CD4-positive, alpha-beta T cell treated with Interleukin-12 subunit alpha and Interleukin-12 subunit beta, for 1 hour (primary cell): Measurements from ENCODE around the gene PTPRCAP.
A peak's percentile ranks its signal among the peaks of the same experiment; 100 is the strongest.
"Not testable (repeated sequence)": the region's sequence is repeated elsewhere in the genome, so short reads cannot be mapped to it uniquely, and the experiment has no call there.

ENCODE experiments used
- DNase-seq: peaks from one replicate; pipeline ENCODE4 v3.0.0-alpha.2; 2020

The PTPRCAP gene

DNA sequence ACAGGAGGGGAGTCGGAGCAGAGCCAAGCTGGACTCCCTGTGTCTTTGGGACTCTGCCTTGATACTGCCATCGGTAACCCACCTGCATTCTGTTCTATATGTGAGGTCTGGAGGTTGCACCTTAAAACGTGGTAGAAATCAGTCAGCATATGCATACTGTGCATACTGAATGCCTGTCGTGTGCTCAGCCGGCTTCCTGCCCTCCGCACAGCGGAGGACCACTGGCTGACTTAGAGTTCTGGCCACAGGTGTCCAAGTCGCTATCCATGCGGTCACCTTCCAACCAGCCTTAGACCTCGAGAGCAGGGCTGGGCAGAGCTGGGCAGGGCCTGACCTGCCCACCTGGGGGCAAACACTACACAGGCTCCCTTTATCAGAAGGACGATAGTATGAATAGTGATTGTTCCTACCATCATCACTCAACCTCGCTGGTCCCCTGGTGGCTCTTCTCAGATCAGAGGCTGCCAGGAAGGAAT, 29.8 kb downstream of the PTPRCAP start:
- no peak for DNase-seq

DNA sequence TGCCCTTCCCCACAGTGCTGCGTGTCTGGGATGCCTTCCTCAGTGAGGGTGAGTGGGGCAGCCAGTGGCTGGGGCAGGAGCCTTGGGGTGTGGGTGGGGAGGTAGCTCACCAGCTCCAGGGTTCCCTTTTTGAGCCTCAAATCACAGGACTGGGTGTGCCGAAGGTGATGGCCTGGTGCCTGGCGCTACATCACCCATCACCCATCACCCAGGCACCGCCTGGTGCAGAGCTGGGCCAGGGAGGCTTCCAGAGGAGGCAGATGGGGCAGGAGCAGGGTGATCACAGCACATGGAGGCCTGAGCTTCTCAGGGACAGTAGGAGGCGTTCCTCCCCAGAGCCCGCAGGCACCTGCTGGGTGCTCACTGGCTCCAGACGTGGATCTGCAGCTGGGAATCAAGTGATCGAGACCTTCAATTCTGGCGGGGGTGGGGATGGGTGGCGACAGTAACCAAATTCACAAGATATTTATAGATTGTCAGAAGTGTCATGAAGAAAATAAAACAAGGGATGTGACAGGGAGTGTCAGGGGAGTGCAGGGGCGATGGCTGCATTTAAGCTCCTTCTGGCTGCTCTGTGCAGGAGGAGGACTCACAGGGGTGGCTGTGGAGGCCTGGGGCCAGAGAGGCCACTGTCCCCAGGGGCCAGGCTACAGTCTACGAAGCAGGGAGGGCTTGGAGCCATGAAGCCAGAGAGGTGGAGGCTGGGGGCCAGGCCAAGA, 30.4 kb downstream of the PTPRCAP start:
- DNase-seq: no peak

DNA sequence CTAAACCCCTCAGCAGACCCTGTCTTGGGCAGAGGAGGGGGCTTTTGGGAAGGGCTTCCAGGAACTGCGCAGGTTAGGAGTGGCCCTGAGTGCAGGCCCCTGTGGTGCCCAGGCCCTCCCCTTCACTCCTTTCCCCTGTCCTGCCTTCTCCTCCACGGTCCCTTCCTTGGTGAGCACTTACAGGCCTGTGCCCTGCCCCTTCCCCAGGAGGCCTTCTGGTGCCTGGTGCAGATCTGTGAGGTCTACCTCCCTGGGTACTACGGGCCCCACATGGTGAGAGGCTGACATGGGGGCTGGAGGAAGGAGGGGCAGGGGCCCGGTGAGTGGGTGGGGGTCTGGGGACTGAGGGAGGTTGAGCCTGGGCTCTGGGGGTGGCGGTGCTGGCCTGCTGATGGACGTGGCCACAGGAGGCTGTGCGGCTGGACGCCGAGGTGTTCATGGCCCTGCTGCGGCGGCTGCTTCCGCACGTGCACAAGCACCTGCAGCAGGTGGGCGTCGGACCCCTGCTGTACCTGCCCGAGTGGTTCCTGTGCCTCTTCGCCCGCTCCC, 31.0 kb downstream of the PTPRCAP start:
- no peak for DNase-seq

DNA sequence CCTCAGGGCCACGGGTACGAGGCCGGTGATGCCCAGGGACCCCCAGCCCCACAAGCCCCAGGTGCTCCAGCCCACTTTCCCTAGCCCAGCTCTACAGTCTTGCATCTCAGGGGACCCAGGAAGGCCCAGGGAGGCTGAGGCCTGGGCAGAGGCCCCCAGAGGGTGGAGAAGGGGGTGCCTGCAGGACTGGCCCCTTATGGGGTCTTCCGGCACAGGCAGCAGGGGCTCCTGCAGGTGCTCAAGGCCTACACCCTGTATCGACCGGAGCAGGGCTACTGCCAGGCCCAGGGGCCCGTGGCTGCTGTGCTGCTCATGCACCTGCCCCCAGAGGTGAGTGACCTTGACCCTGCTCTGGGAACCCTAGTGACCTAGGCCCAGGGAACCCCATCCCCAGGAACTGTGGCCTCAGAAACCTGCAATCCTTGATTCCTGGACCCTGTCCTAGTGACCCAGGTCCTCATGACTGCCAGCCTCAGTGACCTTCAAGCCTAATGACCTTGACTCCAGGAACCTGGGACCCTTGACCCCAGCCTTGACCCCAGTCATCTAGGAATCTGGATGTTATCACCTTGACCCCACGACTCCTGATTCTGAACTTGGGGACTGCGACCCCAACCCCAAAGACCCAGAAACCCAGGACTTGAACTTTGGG, 31.7 kb downstream of the PTPRCAP start:
- no peak for DNase-seq

DNA sequence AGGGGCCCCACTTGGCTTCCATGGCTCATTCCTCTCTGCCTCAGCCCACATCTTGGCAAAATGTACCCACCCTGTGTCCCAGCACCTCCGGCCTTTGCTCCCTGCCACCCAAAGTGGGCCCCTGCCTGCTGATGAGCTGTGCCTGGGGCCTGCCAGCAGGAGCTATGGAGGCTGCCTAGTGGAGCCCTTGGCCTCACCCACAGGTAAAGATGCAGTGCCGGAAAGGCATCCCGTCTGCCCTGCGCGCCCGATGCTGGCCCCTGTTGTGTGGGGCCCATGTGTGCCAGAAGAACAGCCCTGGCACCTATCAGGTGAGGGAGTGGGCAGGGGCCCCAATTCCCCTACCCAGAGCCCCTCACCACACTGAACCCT, 32.3 kb downstream of the PTPRCAP start:
- no peak for DNase-seq

DNA sequence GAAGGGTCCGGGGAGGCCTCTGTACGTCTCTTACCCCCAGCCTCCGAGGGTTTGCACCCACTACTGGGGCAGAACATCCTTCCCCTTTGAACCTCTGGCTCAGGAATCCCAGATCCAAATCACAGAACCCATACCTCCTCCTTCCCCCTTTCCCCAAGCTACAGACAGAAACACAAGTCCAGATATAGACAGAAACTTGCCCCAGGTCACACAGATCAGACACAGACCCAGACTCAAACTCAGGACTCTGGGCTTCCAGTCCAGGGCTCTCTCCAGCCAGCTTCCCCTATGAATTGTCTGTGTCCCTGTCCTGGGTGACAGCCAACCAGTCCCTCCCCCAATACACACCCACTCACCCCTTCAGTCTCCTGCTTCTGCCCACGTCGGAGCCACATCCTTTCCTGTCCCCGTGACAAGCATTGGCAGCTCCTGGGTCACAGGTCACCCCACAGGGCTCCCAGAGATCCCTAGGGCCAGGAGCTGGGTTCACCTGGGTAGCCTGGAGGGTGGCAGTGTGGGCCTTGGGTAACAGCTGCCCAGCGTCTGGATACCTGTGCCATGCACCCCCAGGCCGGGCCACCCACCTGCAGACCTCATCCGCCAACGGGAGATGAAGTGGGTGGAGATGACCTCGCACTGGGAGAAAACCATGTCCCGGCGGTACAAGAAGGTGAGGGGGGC, 32.8 kb downstream of the PTPRCAP start:
- peak; percentile 66 for DNase-seq

DNA sequence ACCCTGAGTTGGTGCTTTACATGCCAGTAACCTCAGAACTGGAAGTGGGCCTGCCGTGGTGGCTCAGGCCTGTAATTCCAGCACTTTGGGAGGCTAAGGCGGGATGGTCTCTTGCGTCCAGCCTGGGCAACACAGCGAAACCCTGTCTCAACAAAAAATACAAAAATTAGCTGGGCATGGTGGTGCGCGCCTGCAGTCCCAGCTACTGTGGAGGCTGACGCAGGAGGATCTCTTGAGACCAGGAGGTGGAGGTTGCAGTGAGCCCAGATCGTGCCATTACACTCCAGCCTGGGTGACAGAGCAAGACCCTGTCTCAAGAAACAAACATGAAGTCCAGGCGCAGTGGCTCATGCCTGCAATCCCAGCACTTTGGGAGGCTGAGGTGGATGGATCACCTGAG, 34.4 kb downstream of the PTPRCAP start:
- not testable (repeated sequence) for DNase-seq

DNA sequence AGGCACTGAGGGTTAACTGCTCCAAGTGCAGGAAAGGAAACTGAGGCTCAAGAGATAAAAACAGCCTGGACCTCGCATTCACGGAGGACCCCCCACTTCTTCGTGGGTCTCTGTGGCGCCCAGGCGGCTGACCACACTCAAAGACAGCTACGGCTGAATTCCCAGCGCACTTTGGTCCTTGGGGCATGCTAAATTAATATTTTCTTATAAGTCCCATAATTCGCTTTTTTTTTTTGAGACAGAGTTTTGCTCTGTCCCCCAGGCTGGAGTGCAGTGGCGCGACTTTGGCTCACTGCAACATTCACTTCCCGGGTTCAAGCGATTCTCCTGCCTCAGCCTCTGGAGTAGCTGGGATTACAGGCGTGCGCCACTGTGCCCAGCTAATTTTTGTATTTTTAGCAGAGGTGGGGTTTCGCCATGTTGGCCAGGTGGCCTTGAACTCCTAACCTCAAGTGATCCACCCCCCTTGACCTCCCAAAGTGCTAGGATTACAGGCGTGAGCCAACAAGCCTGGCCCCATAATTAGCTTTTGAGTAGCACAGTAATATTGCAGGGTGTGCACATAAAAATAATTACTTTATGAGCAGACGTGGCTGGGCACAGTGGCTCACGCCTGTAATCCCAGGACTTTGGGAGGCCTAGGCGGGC, 35.2 kb downstream of the PTPRCAP start:
- not testable (repeated sequence) for DNase-seq

DNA sequence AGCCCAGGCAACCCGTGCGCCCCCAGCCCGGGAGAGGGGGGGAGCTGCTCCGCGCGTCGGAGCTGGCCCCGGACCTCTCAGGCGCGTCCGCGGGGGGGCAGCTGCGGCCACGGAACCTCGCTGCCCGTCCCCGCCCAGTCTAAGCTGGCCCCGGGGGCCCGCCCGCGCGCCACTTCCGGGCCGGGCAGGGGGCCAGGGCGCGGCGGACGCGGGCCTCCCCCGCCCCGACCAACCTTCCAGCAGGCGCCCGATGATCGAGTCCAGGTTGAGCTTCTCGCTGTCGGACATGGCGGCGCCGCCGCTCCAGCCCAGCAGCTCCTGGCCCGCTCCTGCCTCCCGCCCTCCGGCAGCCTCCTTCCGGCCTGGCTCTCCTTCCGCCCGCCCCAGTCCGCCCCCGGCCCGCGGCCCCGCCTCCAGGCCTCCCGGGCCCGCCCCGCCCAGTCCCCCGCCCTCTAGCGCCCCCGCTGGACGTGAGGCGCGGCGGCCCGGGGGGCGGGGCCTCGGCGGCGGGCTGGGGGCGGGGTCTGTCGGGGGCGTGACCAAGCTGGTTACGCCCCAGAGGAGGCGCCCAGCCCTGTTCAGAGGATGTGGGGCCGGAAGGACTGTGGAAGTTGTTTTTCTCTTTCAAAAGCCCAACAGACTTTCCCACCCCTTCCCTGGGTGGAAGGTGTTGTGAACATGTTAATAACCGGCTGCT, 35.8 kb downstream of the PTPRCAP start, which contains the start of gene PPP1CA:
PPP1CA (minus strand) TSS at position 364 of the 697 bp plus-strand sequence; CDS start at position 288, 76 bp downstream.
- DNase-seq: peak; percentile 92

DNA sequence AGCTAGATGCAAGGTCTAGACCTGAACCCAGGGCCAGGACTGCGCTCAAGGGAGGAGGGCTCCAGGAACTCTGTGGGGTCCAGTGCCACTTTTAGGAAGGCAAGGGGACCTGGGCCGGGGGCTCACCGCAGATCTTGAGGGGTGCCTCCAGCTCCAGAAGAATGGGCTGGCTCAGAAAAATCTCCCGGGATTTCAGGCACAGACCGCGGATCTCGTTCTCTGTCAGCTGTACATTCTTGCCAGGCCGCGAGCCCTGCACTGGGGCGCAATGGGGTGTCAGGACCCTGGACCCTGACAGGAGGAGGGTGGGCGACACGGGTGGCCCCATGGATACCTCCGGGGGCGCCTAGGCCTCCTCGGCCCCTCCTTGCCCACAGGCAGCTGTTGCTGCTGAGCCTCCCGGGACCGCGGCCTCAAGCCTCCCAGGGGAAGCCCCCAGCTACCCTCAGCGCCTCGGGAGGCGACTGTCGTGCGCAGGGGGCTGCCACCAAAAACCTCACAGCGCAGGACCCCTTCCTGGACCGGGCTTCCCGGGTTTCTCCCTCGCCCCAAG, 36.5 kb downstream of the PTPRCAP start:
- no peak for DNase-seq

DNA sequence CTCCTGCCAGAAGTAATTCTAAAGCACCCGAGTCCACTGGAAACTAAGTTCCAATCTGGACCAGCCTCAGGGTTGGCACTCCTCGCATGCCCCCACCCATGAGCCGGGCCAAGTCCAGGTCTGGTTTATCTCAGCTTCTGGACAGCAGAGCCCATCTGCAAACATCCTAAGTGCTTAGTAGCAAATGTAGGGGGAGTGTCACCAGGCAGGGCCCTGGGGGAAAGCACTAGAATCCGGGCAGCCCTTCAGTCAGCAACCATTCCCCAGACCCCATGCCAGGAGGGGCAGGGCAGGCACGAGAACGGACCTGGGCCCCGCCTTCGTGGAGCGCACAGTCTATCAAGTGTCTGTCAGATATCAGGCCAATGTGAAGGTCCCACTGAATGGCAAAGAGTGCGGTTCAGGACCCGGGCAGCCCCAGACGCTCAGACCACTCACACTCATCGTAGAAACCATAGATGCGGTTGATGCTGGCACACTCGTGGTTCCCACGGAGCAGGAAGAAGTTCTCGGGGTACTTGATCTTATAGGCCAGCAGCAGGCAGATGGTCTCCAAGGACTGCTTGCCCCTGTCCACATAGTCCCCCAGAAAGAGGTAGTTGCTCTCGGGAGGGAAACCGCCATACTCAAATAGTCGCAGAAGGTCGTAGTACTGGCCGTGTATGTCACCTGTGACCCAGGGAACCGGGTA, 37.1 kb downstream of the PTPRCAP start:
- no peak for DNase-seq

DNA sequence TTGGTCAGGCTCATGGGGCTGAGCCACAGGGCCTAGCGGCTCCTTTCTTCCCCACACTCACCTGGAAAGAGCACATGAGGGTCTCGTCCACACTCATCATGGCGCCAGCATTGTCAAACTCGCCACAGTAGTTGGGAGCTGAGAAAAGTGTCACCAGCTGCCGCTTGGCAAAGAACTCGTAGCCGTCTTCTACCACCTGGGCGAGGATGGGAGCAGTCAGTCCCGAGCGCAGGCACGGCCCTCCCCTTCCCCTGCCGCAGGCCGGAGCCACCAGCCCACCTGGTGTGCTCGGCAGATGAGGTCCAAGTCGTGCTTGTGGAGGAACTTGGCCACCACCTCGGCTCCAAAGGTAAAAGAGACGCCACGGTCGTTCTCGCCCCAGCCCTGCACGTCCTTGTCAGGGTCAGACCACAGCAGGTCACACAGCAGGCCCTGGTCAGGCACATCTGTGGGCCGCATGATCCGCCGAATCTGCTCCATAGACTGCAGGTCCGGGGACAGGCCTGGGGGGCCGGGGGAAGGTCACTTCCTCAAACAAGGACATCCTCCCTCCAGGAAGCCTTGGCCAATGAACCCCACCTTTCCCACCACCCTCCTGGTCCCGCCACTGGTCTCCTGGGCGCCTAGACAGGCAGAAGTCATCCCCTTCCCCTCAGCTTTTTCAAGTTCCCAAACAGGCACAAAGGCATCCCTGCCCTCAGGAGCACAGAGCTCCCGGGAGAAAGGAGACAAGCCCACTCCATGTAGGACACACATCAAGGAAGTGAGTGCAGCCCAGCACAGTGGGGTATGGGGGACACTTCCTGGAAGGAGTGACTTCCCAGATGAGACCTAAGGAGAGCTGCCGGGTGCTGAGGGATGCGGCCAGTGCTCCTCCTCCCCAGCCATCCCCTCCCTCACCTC, 38.6 kb downstream of the PTPRCAP start:
- no peak for DNase-seq

DNA sequence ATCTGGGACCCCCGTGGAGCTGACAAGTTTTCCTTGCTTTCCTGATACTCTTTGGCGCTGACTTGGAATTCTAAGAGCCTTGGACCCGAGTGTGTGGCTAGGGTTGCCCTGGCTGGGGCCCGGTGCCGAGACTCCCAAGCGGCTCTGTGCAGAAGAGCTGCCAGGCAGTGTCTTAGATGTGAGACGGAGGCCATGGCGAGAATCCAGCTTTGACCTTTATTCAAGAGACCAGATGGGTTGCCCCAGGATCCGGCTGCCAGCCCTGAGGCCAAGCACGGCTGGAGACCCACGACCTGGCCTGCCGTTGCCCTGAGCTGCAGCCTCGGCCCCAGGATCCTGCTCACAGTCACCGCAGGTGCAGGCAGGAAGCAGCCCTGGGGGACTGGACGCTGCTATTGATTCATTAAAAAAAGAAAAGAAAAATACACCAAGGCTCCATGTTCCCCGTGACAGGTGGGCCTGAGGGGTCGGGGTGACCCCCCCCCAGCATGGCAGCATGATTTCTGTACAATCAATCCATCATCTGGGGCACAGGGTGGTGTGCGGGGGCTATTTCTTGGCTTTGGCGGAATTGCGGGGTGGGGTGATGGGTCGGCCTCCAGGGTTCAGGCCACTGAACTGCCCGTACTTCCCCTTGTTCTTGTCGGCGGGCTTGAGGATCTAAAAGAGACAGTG, 39.4 kb downstream of the PTPRCAP start:
- no peak for DNase-seq

DNA sequence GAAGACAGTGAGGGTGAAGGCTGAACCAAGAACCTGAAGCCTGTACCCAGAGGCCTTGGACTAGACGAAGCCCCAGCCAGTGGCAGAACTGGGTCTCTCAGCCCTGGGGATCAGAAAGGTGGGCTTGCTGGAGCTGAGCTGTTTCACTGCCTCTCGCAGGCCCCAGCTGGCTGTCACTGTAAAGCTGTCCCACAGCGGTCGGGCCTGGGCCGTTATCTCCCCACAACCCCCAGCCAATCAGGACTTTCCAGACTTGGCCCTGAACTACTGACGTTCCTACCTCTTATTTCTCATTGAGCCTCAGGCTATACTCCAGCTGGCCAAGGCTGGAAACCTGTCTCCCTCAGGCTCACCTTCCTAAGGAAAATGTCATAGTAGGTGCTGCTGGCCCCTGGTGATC, 39.9 kb downstream of the PTPRCAP start:
- no peak for DNase-seq

DNA sequence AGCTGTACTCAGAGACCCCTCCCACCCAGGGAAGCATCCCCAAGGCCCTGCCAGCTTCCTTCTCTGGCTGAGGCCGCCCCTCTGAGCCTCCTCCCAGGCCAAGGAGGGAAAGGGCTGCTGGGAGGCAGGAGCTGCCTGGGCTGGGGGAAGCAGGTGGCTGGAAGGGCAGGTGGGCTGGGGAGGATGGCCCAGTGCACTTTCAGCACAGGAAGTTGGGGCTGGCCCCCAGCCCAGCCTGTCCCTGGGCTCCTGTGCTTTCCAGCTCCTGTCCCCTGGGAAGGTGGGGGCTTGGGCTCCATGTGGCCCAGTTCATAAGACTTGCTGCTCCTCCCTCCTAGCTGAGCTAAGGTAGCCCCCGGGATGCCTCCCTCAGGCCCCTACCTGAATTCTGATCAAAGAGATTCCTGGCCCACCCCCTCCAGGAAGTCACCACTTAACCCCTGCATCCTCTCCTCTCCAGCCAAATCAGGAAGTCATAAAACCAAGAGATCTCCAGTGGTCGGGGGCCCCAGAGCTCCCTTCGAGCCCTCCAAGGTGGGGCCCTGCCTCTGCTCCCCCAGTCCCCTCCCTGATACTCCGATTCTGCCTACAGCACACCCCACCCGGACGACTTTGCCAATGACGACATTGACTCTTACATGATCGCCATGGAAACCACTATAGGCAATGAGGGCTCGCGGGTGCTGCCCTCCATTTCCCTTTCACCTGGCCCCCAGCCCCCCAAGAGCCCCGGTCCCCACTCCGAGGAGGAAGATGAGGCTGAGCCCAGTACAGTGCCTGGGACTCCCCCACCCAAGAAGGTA, 40.7 kb downstream of the PTPRCAP start:
- DNase-seq: no peak

DNA sequence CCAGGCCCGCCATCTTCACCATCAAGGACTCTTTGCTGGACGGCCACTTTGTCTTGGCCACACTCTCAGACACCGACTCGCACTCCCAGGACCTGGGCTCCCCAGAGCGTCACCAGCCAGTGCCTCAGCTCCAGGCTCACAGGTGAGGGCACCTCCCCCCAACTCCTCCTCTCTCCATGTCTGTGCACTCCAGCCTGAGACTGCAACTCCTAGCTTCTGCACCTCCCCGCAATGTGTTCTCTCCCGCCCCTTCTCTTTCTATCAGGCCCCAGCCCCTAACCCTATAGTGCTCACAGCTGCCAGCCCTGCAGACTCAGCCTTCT, 41.3 kb downstream of the PTPRCAP start:
- DNase-seq: no peak

DNA sequence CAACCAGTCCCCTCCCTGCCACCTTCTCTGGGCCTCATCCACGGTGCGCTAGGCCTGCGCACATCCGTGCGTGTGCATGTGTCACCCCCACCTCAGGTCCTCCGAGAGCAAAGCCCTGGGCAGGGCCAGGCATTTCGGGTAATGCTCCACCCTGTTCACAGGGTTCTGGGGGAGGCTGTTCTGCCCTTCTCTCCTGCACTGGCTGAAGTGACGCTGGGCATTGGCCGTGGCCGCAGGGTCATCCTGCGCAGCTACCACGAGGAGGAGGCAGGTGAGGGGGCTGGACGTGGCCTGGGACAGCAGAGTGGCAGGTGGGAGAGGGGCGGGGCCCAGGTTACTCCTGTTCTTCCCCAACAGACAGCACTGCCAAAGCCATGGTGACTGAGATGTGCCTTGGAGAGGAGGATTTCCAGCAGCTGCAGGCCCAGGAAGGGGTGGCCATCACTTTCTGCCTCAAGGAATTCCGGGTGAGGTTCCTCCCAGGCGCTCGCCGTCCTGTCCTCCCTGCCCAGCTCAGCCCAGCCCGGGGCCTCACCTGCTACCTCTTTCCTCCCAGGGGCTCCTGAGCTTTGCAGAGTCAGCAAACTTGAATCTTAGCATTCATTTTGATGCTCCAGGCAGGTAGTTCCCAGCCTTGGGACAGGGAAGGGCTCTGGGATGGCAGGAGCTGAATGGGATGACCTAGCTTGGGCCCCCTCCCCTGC, 41.8 kb downstream of the PTPRCAP start:
- no peak for DNase-seq

DNA sequence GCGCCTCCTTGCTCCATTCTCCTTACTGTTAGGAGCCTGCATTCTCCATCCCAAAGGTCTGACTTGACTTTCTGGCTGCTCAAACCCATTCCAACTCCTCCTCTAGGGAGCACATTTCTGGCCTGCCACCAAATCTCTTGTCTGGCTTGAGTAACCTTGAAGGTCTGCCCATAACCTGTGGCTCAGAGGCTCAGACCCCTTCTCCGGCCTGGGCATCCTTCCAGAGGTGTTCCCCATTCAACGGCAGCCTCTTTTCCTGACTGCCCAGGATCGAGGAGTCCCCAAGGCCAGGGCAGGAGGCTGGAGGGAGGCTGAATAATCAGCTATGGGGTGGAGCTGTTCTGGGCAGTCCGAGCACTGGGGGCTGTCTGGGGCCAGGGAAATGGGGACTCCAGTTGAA, 43.5 kb downstream of the PTPRCAP start:
- DNase-seq: no peak
